Gastroesophageal sphincter (tissue), 3 donors: ENCODE results near the gene PHLPP1.

Source experiments
- CTCF ChIP-seq, 4 experiments: fragments of 200-600 bp in 2 of 4; fragments of 450-650 bp in 2 of 4; sonication (generic) in 1 of 4; IDR thresholded peaks; one replicate each; pipeline ENCODE4 v1.5.1; 2017 to 2019; ENCODE audit warnings: antibody characterized with exemption in 4 of 4, mild to moderate bottlenecking in 2 of 4, moderate library complexity in 2 of 4
- EP300 ChIP-seq: sonication (generic); formaldehyde crosslinking; IDR thresholded peaks from one replicate; pipeline ENCODE4 v1.6.1; 2017; ENCODE audit warnings: antibody characterized with exemption, mild to moderate bottlenecking
- POLR2A ChIP-seq, 2 donors: fragments of 450-650 bp; IDR thresholded peaks; one replicate each; pipeline ENCODE4 v1.6.1; 2017; ENCODE audit warnings: antibody characterized with exemption in 2 of 2, mild to moderate bottlenecking in 2 of 2, moderate library complexity in 1 of 2
- POLR2AphosphoS5 ChIP-seq: sonication (generic); formaldehyde crosslinking; IDR thresholded peaks from one replicate; pipeline ENCODE4 v1.6.1; 2017; ENCODE audit warnings: antibody characterized with exemption

- TF ChIP-seq CTCF (IDR thresholded peaks at IDR 0.05) (no peak), POLR2A (IDR thresholded peaks at IDR 0.05) (no peak), POLR2AphosphoS5 (peak; percentile 58), EP300 (peak; percentile 29)
Observed at GRCh38 chr18:62939433-62939832, 224.1 kb downstream of the PHLPP1 start.
